H1 (cell line): ENCODE measurements around the gene GPR137. TPM values are rescaled to one million over a fixed set of nuclear protein-coding genes. Genes with fewer than 3 reads are reported as not detected.

Experiments used
- CBX8 ChIP-seq: fragments of 300-800, 300-1000 bp; sonication (generic); IDR thresholded peaks from 2 replicates; pipeline ENCODE4 v1.7.1; 2016; ENCODE audit warnings: low read depth, low read length, borderline replicate concordance
- CEBPB ChIP-seq: IDR thresholded peaks from 2 replicates; pipeline ENCODE4 v1.6.1; 2012; ENCODE audit warnings: low read depth, low read length
- CHD7 ChIP-seq: fragments of 300-600 bp; sonication (generic); IDR thresholded peaks from 2 replicates; pipeline ENCODE4 v1.7.1; 2012; ENCODE audit warnings: low read length, moderate library complexity, mild to moderate bottlenecking, inconsistent platforms; ENCODE audit not compliant: insufficient replicate concordance
- CREB1 ChIP-seq: IDR thresholded peaks from 2 replicates; pipeline ENCODE4 v1.6.1; 2012; ENCODE audit warnings: inconsistent platforms
- RXRA ChIP-seq: IDR thresholded peaks from 2 replicates; pipeline ENCODE4 v1.6.1; 2011; ENCODE audit warnings: low read depth, mild to moderate bottlenecking, low read length, moderate library complexity; ENCODE audit not compliant: insufficient read depth
- SP4 ChIP-seq: IDR thresholded peaks from 2 replicates; pipeline ENCODE4 v1.6.1; 2012; ENCODE audit warnings: low read length, inconsistent platforms
- TCF12 ChIP-seq: IDR thresholded peaks from 2 replicates; pipeline ENCODE4 v1.6.1; 2011; ENCODE audit warnings: low read depth, mild to moderate bottlenecking, low read length
- polyA plus RNA-seq, 7 experiments: library from polyadenylated mRNA; depleted of rRNA in 3 of 7; stranded (reverse) in 5 of 7; unstranded in 2 of 7; fragments of >200 nt in 5 of 7; fragments of 200-250 nt in 2 of 7; gene quantifications; 1 replicate in 5 of 7; 2 replicates in 1 of 7; 4 replicates in 1 of 7; pipeline versions ENCODE4 v1.2.1 to v1.2.3, GENCODE V29; 2011 to 2013; ENCODE audit warnings: missing spikeins in 2 of 7, mixed read lengths in 2 of 7
- total RNA-seq: library from RNA; stranded (reverse); fragmentation: NEBNext Ultra II Directional; extraction: Animal tissue kit (Norgen Biotek cat#: 25700); gene quantifications from 2 replicates; pipeline ENCODE4 v1.2.1, GENCODE V29; 2021

GPR137 gene
- total and polyA plus RNA-seq, 2 of the 8 experiments (the other 6 are each of a cell fraction or from before 2014, with no cell fraction given) = 36.2 to 37.8 TPM

GRCh38 chr11:64245401-64245796, 40.2 kb upstream of the GPR137 start (continued):
- no peak for TF ChIP-seq CHD7
- TF ChIP-seq CEBPB = no peak
- no peak for TF ChIP-seq SP4
- TF ChIP-seq TCF12 = no peak
- no peak for TF ChIP-seq RXRA
- TF ChIP-seq CREB1 = no peak
- no peak for TF ChIP-seq CBX8
- TF ChIP-seq, all 59 proteins: peak for 0
